8988T (cell line): Measurements from ENCODE around the gene RASGRP4.

ENCODE experiments used
- DNase-seq: peaks from one replicate; pipeline ENCODE4 v3.0.0; 2011

The RASGRP4 gene

DNA sequence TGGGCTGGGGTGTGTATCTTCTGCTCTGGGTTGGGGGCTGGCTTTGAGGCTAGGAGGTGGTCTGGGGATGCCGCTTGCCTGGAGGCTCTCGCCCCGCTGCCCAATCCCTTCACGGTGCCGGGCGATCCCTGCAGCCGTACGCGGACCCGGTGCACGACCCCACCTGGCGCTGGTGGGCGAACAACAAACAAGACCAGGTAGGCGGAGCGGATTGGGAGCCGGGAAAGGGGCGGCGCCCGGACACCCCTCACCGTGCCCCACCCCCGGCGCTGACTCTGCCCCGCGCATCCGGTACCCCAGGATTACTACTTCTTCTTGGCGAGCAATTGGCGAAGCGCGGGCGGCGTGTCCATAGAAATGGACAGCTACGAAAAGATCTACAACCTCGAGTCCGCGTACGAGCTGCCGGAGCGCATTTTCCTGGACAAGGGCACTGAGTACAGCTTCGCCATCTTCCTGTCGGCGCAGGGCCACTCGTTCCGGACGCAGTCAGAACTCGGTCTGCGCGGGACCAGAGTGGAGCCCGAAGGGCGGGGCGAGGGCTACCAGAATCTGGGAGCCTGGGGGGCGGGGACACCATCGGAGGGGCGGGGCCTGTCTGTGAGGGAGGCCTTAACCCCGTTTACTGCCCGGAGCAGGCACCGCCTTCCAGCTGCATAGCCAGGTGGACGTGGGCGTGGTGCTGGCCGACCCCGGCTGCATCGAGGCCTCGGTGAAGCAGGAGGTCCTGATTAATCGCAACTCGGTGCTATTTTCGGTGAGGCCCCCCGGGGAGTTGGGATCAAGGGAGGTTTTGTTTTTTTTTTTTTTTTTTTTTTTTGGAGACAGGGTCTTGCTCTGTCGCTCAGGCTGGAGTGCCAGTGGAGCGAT lies 63.7 kb downstream of the RASGRP4 start:
- peak; percentile 97 for DNase-seq

DNA sequence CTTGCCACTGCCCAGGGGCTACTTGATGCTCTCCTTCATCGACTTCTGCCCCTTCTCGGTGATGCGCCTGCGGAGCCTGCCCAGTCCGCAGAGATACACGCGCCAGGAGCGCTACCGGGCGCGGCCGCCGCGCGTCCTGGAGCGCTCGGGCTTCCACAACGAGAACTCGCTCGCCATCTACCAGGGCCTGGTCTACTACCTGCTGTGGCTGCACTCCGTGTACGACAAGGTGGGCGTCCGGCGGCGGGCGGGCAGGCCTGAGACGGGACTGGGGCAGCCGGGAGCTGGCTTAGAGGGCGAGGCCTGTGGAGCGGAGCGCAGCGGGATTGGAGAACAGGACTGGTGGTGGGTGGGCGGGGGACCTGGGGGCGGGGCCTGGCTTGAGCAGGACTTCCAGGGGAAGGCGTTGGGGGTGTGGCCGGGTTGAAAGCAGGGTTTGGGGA lies 64.4 kb downstream of the RASGRP4 start:
- DNase-seq = peak; percentile 96

DNA sequence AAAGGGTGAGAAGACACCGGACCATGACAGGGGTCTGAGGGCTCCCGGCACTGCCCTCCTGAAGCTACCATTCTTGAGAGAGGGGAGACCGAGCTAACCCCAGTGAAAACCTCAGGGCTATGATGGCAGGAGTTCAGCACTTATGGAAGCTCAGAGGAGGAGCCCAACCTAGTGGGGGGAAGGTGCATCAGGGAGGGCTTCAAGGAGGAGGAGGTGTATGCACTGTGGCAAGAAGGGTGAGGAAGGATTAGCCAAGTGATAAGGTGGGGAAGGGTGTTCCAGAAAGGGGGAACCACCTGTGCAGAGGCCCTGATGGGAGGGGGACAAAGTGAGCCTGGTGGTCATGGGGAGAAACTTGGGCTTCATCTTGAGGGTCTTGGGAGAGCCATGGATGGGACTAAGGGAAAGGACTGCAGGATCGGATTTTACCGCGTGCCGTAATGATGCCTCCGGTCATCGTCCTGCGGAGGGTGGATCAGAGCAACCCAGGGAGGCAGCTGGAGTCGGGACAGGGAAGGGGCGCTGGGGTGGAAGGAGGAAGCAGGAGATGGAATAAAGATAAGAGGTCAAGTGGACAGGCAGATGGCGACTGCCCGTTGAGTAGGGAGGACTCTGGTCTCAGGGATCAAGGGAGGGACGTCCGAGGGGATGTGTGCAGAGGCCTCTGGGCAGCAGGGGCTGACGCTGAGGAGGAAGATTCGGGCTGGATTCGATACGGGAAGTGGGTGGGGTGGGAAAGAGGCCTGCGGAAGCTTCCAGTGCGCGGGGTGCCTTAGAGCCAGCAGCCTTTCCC lies 65.0 kb downstream of the RASGRP4 start:
- no peak for DNase-seq

DNA sequence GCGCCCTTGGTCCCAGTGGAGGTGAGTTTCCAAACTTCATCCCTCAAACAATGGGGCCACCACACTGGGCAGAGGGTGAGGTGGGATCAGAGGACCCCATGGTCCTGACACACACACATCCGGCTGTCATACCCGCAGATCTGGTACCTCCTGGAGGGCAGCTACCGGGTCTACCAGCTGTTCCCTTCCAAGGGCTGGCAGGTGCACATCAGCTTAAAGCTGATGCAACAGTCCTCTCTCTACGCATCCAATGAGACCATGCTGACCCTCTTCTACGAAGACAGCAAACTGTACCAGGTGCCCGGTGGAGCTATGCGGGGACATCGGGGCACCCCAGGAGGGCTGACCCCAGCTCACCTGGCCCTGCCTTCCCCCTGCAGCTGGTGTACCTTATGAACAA lies 65.7 kb downstream of the RASGRP4 start:
- no peak for DNase-seq

DNA sequence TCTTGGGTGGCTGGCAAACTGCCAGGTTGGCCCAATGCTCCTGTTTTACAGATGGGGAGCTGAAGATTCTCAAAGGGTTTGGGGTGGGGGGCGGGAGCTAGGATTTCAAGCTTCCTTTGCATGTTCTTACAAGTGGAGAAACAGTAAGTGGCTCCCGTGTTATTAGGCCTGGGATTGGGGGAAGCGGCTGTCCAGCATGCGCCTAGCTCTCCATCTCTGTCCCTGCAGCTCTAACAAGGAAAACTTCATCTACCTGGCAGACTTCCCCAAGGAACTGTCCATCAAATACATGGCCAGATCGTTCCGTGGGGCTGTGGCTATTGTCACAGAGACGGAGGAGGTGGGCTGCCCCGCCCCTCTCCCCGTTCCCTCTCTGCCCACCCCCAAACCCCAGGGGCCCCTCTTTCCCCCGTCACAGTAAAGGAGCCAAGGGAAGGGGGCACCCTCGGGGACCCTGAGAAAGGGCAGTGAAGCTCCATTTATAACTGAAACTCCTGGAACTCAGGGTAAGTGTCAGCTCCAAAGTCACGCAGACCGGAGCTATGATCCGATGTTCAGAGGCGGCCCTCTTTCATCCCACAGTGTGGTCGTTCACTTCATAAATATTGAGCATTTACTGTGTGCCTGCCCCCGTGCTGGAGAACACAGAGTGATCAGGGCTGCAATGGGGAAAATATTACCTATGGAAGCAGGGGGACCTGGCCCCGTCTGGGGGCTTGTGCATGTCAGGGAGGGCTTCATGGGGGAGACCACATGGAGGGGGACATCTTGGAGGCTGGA lies 66.6 kb downstream of the RASGRP4 start:
- DNase-seq = no peak
